GM18951 (cell line): Measurements from ENCODE around the gene FAM216A.

ENCODE experiments used
- POLR2A ChIP-seq: IDR thresholded peaks from 4 replicates; pipeline ENCODE4 v1.6.1; 2011; ENCODE audit warnings: mild to moderate bottlenecking; ENCODE audit not compliant: insufficient read length, insufficient read depth; ENCODE audit errors: extremely low read depth
- in situ Hi-C: fragments of 300-500 bp; cut with MboI; formaldehyde crosslinking; loops from one replicate; pipeline ENCODE4 v1.12.0; 2022; ENCODE audit warnings: low sequenced_read_pairs, mixed read lengths, inconsistent platforms; ENCODE audit not compliant: unreplicated experiment

FAM216A gene

DNA sequence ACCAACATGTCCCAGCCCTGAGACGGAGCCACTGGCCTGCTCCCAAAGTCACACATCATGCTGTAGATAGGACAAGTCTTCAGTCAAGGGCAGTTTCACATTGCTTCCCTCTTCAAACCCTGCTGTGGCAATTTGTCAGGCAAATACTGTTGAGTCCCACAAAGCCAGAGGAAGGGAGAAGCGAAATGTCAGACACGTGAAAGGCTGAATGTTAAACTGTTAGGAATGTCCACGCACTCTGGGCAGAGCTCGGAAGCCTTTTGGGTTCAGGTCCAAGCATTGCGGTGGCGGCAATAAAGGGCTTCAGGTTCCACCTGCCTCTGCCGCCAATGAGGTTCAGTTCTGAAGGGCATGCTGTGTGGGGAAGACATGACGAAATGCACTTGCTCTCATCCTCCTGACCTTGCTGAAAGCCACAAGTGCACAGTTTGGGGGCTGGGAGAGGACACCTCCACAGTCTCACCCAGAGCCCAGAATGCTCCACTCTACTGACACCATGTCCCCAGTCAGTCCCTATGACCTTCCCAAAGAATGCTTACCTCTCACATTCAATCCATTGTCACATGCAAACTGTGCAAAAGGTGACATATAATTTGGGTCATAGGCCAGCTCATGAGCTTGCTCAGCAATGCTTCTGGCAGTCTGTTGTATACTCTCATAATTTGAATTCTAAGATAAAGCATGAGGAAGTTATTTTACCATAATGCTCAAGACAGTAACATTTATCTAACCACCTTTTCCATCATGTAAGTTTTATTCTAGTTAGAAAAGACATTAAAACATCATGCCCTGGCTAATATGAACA is 69.2 kb downstream of the FAM216A start:
- in situ Hi-C loops, result no loop called here
- TF ChIP-seq POLR2A, result no peak

DNA sequence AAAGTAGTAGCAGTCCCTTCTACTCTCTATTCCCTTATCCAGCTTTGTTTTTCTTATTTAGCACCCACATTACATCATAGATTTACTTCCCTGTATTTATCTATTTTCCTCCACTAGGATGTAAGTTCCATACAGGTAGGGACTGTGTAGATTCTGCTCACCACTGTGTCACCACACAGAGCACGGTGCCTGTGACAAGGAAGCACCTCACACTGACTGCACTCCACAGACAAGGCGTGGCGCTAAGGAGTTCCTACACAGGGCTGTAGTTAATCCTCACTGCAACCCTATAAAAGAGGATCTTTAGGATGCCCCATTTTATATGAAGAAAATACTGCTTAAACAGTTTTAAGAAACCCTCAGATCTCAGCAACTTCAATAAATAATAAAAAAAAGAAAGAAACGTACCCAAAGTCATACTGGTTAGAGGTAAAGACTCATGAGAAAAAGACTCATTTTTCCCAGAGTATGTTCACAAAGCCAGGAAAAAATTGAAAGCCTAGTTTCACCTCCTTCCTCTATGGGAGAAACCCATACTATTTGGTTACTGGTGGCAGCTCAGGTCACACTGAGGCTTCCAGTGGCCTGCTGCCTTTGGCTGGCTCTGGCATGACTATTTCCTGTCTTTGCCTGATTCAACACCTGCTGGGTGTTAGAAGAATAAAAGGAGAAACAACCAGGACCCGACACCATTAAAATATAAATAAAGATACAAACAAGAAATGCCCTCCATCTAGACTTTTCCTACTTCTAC is 70.4 kb downstream of the FAM216A start:
- TF ChIP-seq POLR2A, result no peak
- in situ Hi-C loops, result no loop called here
